K562 (cell line): ENCODE measurements around the gene PYY. TPM values are rescaled to one million over a fixed set of nuclear protein-coding genes. Genes with fewer than 3 reads are reported as not detected.

Experiments
- ATAC-seq: fragments of 200-7000 bp; cut with Tn5 transposase; 3 replicates; pipeline ENCODE4 v1.9.1; 2020; ENCODE audit warnings: moderate library complexity
- BruUV-seq: library from RNA; stranded (reverse); fragments of 400-500 nt; replicated peaks from 2 replicates; lab custom pipeline; 2021; lab: Mats Ljungman, UMichigan
- CTCF ChIA-PET: fragments of 300-600 bp; formaldehyde crosslinking; extraction: SDS; loops from one replicate; lab custom pipeline; 2021; ENCODE audit warnings: low intra/inter-chr PET ratio; lab: Yijun Ruan, JAX
- POLR2A ChIA-PET: fragments of 300-600, 350-650 bp; sonication (Branson Sonifier 250); formaldehyde crosslinking; extraction: SDS; loops from one replicate; lab custom pipeline; 2021; ENCODE audit warnings: antibody characterized with exemption, inconsistent platforms; lab: Yijun Ruan, JAX
- DNase-seq, 4 experiments: peaks; one replicate each; pipeline versions ENCODE4 v3.0.0 to v3.0.0-alpha.2; 2011 to 2018; ENCODE audit warnings: low spot score in 3 of 4, mixed read lengths in 3 of 4; ENCODE audit errors: extremely low read depth in 1 of 4
- FAIRE-seq: peaks from 2 replicates; lab custom pipeline; 2011; peaks lifted over from hg19 to GRCh38; lab: Jason Lieb, UNC
- H2AFZ ChIP-seq: 2 replicates; pipeline ENCODE4 v1.6.0; 2011; ENCODE audit warnings: low read depth, low read length, control low read depth, inconsistent platforms
- H3K27ac ChIP-seq: fragments of 200-600 bp; 3 replicates; pipeline ENCODE4 v1.8.0; 2011; ENCODE audit warnings: low read depth, mild to moderate bottlenecking, control low read depth, inconsistent platforms, low read length, moderate library complexity, mixed read lengths; ENCODE audit errors: extremely low read depth
- H3K27me3 ChIP-seq, 2 experiments: fragments of 300-600 bp in 1 of 2; 2 replicates in 1 of 2; 3 replicates in 1 of 2; pipeline versions ENCODE4 v1.6.0 to v1.8.0; 2011; ENCODE audit warnings: inconsistent platforms in 2 of 2, low read length in 2 of 2, mild to moderate bottlenecking in 1 of 2, mixed read lengths in 1 of 2, moderate library complexity in 1 of 2; ENCODE audit not compliant: control insufficient read depth in 2 of 2, insufficient read depth in 2 of 2
- H3K36me3 ChIP-seq: fragments of 300-600 bp; 3 replicates; pipeline ENCODE4 v1.8.0; 2011; ENCODE audit warnings: mild to moderate bottlenecking, low read length, inconsistent platforms; ENCODE audit not compliant: control insufficient read depth, insufficient read depth
- H3K4me1 ChIP-seq, 2 experiments: fragments of 200-600 bp in 1 of 2; replicated peaks in 1 of 2; 2 replicates in 1 of 2; 3 replicates in 1 of 2; pipeline versions ENCODE4 v1.5.1 to v1.8.0; 2011; ENCODE audit warnings: inconsistent platforms in 2 of 2, low read length in 2 of 2, mild to moderate bottlenecking in 1 of 2, mixed read lengths in 1 of 2, moderate library complexity in 1 of 2; ENCODE audit not compliant: control insufficient read depth in 2 of 2, insufficient read depth in 2 of 2
- H3K4me2 ChIP-seq: 2 replicates; pipeline ENCODE4 v1.6.1; 2011; ENCODE audit warnings: low read length, control low read depth, inconsistent platforms, mixed read lengths; ENCODE audit not compliant: insufficient read depth
- H3K4me3 ChIP-seq: fragments of 200-600 bp; sonication (generic), shearing (Covaris generic); 2 replicates; pipeline ENCODE4 v1.5.1; 2016; ENCODE audit warnings: control low read depth, inconsistent platforms
- H3K79me2 ChIP-seq: fragments of 200-600 bp; 3 replicates; pipeline ENCODE4 v1.8.0; 2011; ENCODE audit warnings: low read length, inconsistent platforms; ENCODE audit not compliant: control insufficient read depth, insufficient read depth
- H3K9ac ChIP-seq, 2 experiments: 2 replicates each; pipeline versions ENCODE4 v1.6.0 to v1.6.1; 2011; ENCODE audit warnings: low read depth in 2 of 2, low read length in 2 of 2, control low read depth in 1 of 2, inconsistent platforms in 1 of 2, mild to moderate bottlenecking in 1 of 2, mixed read lengths in 1 of 2; ENCODE audit not compliant: insufficient read depth in 1 of 2
- H3K9me1 ChIP-seq: one replicate; pipeline ENCODE4 v1.6.0; 2011; ENCODE audit warnings: inconsistent platforms, mild to moderate bottlenecking, low read length, moderate library complexity; ENCODE audit not compliant: control insufficient read depth, insufficient read depth
- H3K9me3 ChIP-seq: replicated peaks from 2 replicates; pipeline ENCODE4 v1.5.1; 2011; ENCODE audit warnings: low read depth, low read length, inconsistent platforms; ENCODE audit not compliant: control insufficient read depth, insufficient read depth
- H4K20me1 ChIP-seq: replicated peaks from 2 replicates; pipeline ENCODE4 v1.6.1; 2011; ENCODE audit warnings: low read length, inconsistent platforms, mixed read lengths; ENCODE audit not compliant: control insufficient read depth, insufficient read depth
- MAZ ChIP-seq, 2 experiments: fragments of 450-650 bp in 1 of 2; sonication (generic) in 1 of 2; formaldehyde crosslinking; IDR thresholded peaks in 1 of 2; conservative IDR thresholded peaks in 1 of 2; 2 replicates each; pipeline versions ENCODE4 v1.4.0 to v1.5.0; 2020; ENCODE audit warnings: mild to moderate bottlenecking in 1 of 2, missing genetic modification reagents in 1 of 2
- RFX1 ChIP-seq: fragments of 450-650 bp; IDR thresholded peaks from 2 replicates; pipeline ENCODE4 v1.6.1; 2016; ENCODE audit warnings: mild to moderate bottlenecking, moderate library complexity
- ZFP30 ChIP-seq: fragments of 250-450 bp; sonication (Bioruptor Pico); IDR thresholded peaks from 2 replicates; pipeline ENCODE4 v1.8.0; 2022; ENCODE audit warnings: moderate library complexity, mild to moderate bottlenecking, inconsistent platforms, borderline replicate concordance
- WGBS: fragments of 100-300 bp; shearing (Covaris generic); methylation state at CpG from one replicate; pipeline ENCODE4 v1.1.6; 2016; ENCODE audit warnings: low coverage, mixed read lengths; ENCODE audit not compliant: insufficient coverage; ENCODE audit errors: missing lambda C conversion rate; 5-methylcytosine and 5-hydroxymethylcytosine counted together
- in situ Hi-C: fragments of 300-500 bp; cut with MboI; formaldehyde crosslinking; loops from 4 replicates; pipeline ENCODE4 v1.15.0; 2018; ENCODE audit warnings: inconsistent platforms, mixed read lengths
- intact Hi-C: fragments of 100-400 bp; cut with micrococcal nuclease; formaldehyde crosslinking; loops from 2 replicates; pipeline ENCODE4 v1.14.2; 2022
- polyA plus RNA-seq, 8 experiments: library from polyadenylated mRNA; depleted of rRNA in 4 of 8; stranded (reverse) in 5 of 8; unstranded in 3 of 8; fragments of >200 nt; fragmentation: Nextera tagmentation in 2 of 8; fragmentation: Illumina TruSeq in 1 of 8; extraction: Ambion mirVana in 2 of 8; extraction: Trizol in 1 of 8; gene quantifications; 2 replicates each; pipeline versions ENCODE4 v1.2.1 to v1.2.3, GENCODE V29; 2011 to 2014; ENCODE audit warnings: inconsistent platforms in 1 of 8, missing spikeins in 1 of 8
- total RNA-seq, 7 experiments: library from RNA; depleted of rRNA in 6 of 7; stranded (reverse); fragments of >200 nt in 6 of 7; fragmentation: Illumina TruSeq in 2 of 7; extraction: Trizol in 2 of 7; gene quantifications; 2 replicates each; pipeline versions ENCODE4 v1.2.1 to v1.2.3, GENCODE V29; 2011 to 2021; ENCODE audit warnings: low replicate concordance in 1 of 7

PYY gene
- total and polyA plus RNA-seq, 9 of the 15 experiments (the other 6 are each of a cell fraction or from before 2014, with no cell fraction given): not detected

GRCh38 chr17:43905400-43905984, 48.2 kb downstream of the PYY start:
- Histone ChIP-seq H3K4me2 (no peak overlapping the region), H3K79me2 (no peaks in the 10 kb centered on the region), H3K27ac (no peak overlapping the region), H3K27me3 (peaks cover 27 to 49% of the 10 kb centered on the region in 2 experiments), H2AFZ (no peak overlapping the region), H3K9me1 (peaks cover 4% of the 10 kb centered on the region), H3K9ac (no peak overlapping the region), H3K36me3 (no peaks in the 10 kb centered on the region), H3K9me3 (no peaks in the 10 kb centered on the region), H3K4me3 (no peak overlapping the region), H3K4me1 (peaks cover 4 to 29% of the 10 kb centered on the region in 2 experiments; a peak in 4 of 5 replicates), H4K20me1 (peaks cover 9% of the 10 kb centered on the region; the same call in 1 of the 2 replicates)
- ChIA-PET POLR2A (no interaction called here), CTCF (interaction anchor here (0.7 kb wide), 1 partner anchor 237 kb away, joined by 4 read pairs; no protein-coding TSS in a partner anchor)
- FAIRE-seq (no peak), DNase-seq (no peak), ATAC-seq (no peak)
- TF ChIP-seq RFX1 (peak; percentile 76), ZFP30 (CRISPR knock-in tag) (no peak), MAZ (CRISPR knock-in tag; conservative IDR thresholded peaks at IDR 0.05 in 1 of 2, IDR thresholded peaks at IDR 0.05 in 1 of 2) (no peak)
- in situ Hi-C loops: no loop called here
- intact Hi-C loops: no loop called here
- no TSS peak for BruUV-seq
- 0% methylated on average over 3 of the region's 3 CpGs for WGBS

Other genes with a start within 250 kb of the PYY start
Only the 7 nearest of the 16 such genes appear.
- gene CD300LG, start 106.8 kb downstream of the PYY start, total RNA-seq (2014; rRNA removed): not detected in 2 replicates
- not detected in 2 replicates for gene CD300LG, start 106.8 kb downstream of the PYY start, total RNA-seq (2014; rRNA removed; fragmentation: Illumina TruSeq; extraction: Trizol)
- not detected in 2 replicates for gene CD300LG, start 106.8 kb downstream of the PYY start, total RNA-seq (2015; rRNA removed; fragmentation: Illumina TruSeq; extraction: Trizol)
- gene CD300LG, start 106.8 kb downstream of the PYY start, total RNA-seq (2021): not detected in 2 replicates
- gene CD300LG, start 106.8 kb downstream of the PYY start, polyA plus RNA-seq (2011; rRNA removed): not detected in 2 replicates
- not detected in 2 replicates for gene CD300LG, start 106.8 kb downstream of the PYY start, polyA plus RNA-seq (2014; fragmentation: Illumina TruSeq; extraction: Trizol)
- not detected for gene CD300LG, start 106.8 kb downstream of the PYY start, polyA plus RNA-seq (2014; fragmentation: Nextera tagmentation; extraction: Ambion mirVana)
- gene CD300LG, start 106.8 kb downstream of the PYY start, polyA plus RNA-seq (2014; rRNA removed): not detected in 2 replicates
- 0.14 and 0.41 TPM in 2 replicates for gene MPP2, start 46.4 kb downstream of the PYY start, total RNA-seq (2014; rRNA removed)
- gene MPP2, start 46.4 kb downstream of the PYY start, total RNA-seq (2014; rRNA removed; fragmentation: Illumina TruSeq; extraction: Trizol): 0.35 and 0.44 TPM in 2 replicates
- gene MPP2, start 46.4 kb downstream of the PYY start, total RNA-seq (2015; rRNA removed; fragmentation: Illumina TruSeq; extraction: Trizol): 0.26 and 0.33 TPM in 2 replicates
- 0.45 and 0.53 TPM in 2 replicates for gene MPP2, start 46.4 kb downstream of the PYY start, total RNA-seq (2021)
- 1.0 and 1.2 TPM in 2 replicates for gene MPP2, start 46.4 kb downstream of the PYY start, polyA plus RNA-seq (2011; rRNA removed)
- gene MPP2, start 46.4 kb downstream of the PYY start, polyA plus RNA-seq (2014; fragmentation: Illumina TruSeq; extraction: Trizol): 0.24 and 0.28 TPM in 2 replicates
- gene MPP2, start 46.4 kb downstream of the PYY start, polyA plus RNA-seq (2014; fragmentation: Nextera tagmentation; extraction: Ambion mirVana): under 1 TPM; 0.04 TPM
- gene MPP2, start 46.4 kb downstream of the PYY start, polyA plus RNA-seq (2014; rRNA removed): 0.12 and 0.39 TPM in 2 replicates
- not detected in 2 replicates for gene PPY, start 11.5 kb downstream of the PYY start, total RNA-seq (2014; rRNA removed)
- gene PPY, start 11.5 kb downstream of the PYY start, total RNA-seq (2014; rRNA removed; fragmentation: Illumina TruSeq; extraction: Trizol): not detected in 2 replicates
- not detected in 2 replicates for gene PPY, start 11.5 kb downstream of the PYY start, total RNA-seq (2015; rRNA removed; fragmentation: Illumina TruSeq; extraction: Trizol)
- not detected in 2 replicates for gene PPY, start 11.5 kb downstream of the PYY start, total RNA-seq (2021)
- gene PPY, start 11.5 kb downstream of the PYY start, polyA plus RNA-seq (2011; rRNA removed): not detected in 2 replicates
- gene PPY, start 11.5 kb downstream of the PYY start, polyA plus RNA-seq (2014; fragmentation: Illumina TruSeq; extraction: Trizol): not detected in 2 replicates
- gene PPY, start 11.5 kb downstream of the PYY start, polyA plus RNA-seq (2014; fragmentation: Nextera tagmentation; extraction: Ambion mirVana): not detected
- 1.9 TPM in 1 of 2 replicates, not detected in the other for gene PPY, start 11.5 kb downstream of the PYY start, polyA plus RNA-seq (2014; rRNA removed)
- gene NAGS, start 50.7 kb upstream of the PYY start, total RNA-seq (2014; rRNA removed): not detected in 2 replicates
- not detected in 2 replicates for gene NAGS, start 50.7 kb upstream of the PYY start, total RNA-seq (2014; rRNA removed; fragmentation: Illumina TruSeq; extraction: Trizol)
- gene NAGS, start 50.7 kb upstream of the PYY start, total RNA-seq (2015; rRNA removed; fragmentation: Illumina TruSeq; extraction: Trizol): not detected in 2 replicates
- gene NAGS, start 50.7 kb upstream of the PYY start, total RNA-seq (2021): not detected in 2 replicates
- 0.03 TPM in 1 of 2 replicates, not detected in the other for gene NAGS, start 50.7 kb upstream of the PYY start, polyA plus RNA-seq (2011; rRNA removed)
- 0.10 TPM in 1 of 2 replicates, not detected in the other for gene NAGS, start 50.7 kb upstream of the PYY start, polyA plus RNA-seq (2014; fragmentation: Illumina TruSeq; extraction: Trizol)
- not detected for gene NAGS, start 50.7 kb upstream of the PYY start, polyA plus RNA-seq (2014; fragmentation: Nextera tagmentation; extraction: Ambion mirVana)
- gene NAGS, start 50.7 kb upstream of the PYY start, polyA plus RNA-seq (2014; rRNA removed): 0.28 TPM in 1 of 2 replicates, not detected in the other
- 42.8 and 45.1 TPM in 2 replicates for gene TMEM101, start 61.0 kb upstream of the PYY start, total RNA-seq (2014; rRNA removed)
- gene TMEM101, start 61.0 kb upstream of the PYY start, total RNA-seq (2014; rRNA removed; fragmentation: Illumina TruSeq; extraction: Trizol): 17.8 and 22.4 TPM in 2 replicates
- 27.2 and 30.8 TPM in 2 replicates for gene TMEM101, start 61.0 kb upstream of the PYY start, total RNA-seq (2015; rRNA removed; fragmentation: Illumina TruSeq; extraction: Trizol)
- gene TMEM101, start 61.0 kb upstream of the PYY start, total RNA-seq (2021): 35.6 and 37.8 TPM in 2 replicates
- 35.4 and 49.7 TPM in 2 replicates for gene TMEM101, start 61.0 kb upstream of the PYY start, polyA plus RNA-seq (2011; rRNA removed)
- 21.2 and 31.4 TPM in 2 replicates for gene TMEM101, start 61.0 kb upstream of the PYY start, polyA plus RNA-seq (2014; fragmentation: Illumina TruSeq; extraction: Trizol)
- gene TMEM101, start 61.0 kb upstream of the PYY start, polyA plus RNA-seq (2014; fragmentation: Nextera tagmentation; extraction: Ambion mirVana): 100 to 1,000 TPM in 1 of 2 experiments, 10 to 100 TPM in 1; 79.4 to 110 TPM
- gene TMEM101, start 61.0 kb upstream of the PYY start, polyA plus RNA-seq (2014; rRNA removed): 50.9 and 55.7 TPM in 2 replicates
- 53.0 and 71.1 TPM in 2 replicates for gene LSM12, start 112.7 kb upstream of the PYY start, total RNA-seq (2014; rRNA removed)
- 78.4 and 82.8 TPM in 2 replicates for gene LSM12, start 112.7 kb upstream of the PYY start, total RNA-seq (2014; rRNA removed; fragmentation: Illumina TruSeq; extraction: Trizol)
- 95.0 and 102 TPM in 2 replicates for gene LSM12, start 112.7 kb upstream of the PYY start, total RNA-seq (2015; rRNA removed; fragmentation: Illumina TruSeq; extraction: Trizol)
- gene LSM12, start 112.7 kb upstream of the PYY start, total RNA-seq (2021): 104 and 108 TPM in 2 replicates
- gene LSM12, start 112.7 kb upstream of the PYY start, polyA plus RNA-seq (2011; rRNA removed): 66.3 and 82.2 TPM in 2 replicates
- gene LSM12, start 112.7 kb upstream of the PYY start, polyA plus RNA-seq (2014; fragmentation: Illumina TruSeq; extraction: Trizol): 98.5 and 124 TPM in 2 replicates
- gene LSM12, start 112.7 kb upstream of the PYY start, polyA plus RNA-seq (2014; fragmentation: Nextera tagmentation; extraction: Ambion mirVana): 100 to 1,000 TPM in 1 of 2 experiments, 10 to 100 TPM in 1; 89.3 to 258 TPM
- gene LSM12, start 112.7 kb upstream of the PYY start, polyA plus RNA-seq (2014; rRNA removed): 70.0 and 80.9 TPM in 2 replicates
- gene G6PC3, start 116.8 kb upstream of the PYY start, total RNA-seq (2014; rRNA removed): 31.1 and 37.6 TPM in 2 replicates
- gene G6PC3, start 116.8 kb upstream of the PYY start, total RNA-seq (2014; rRNA removed; fragmentation: Illumina TruSeq; extraction: Trizol): 11.4 and 11.6 TPM in 2 replicates
- gene G6PC3, start 116.8 kb upstream of the PYY start, total RNA-seq (2015; rRNA removed; fragmentation: Illumina TruSeq; extraction: Trizol): 24.1 and 26.8 TPM in 2 replicates
- gene G6PC3, start 116.8 kb upstream of the PYY start, total RNA-seq (2021): 41.9 and 47.4 TPM in 2 replicates
- gene G6PC3, start 116.8 kb upstream of the PYY start, polyA plus RNA-seq (2011; rRNA removed): 46.6 and 55.1 TPM in 2 replicates
- gene G6PC3, start 116.8 kb upstream of the PYY start, polyA plus RNA-seq (2014; fragmentation: Illumina TruSeq; extraction: Trizol): 49.5 and 60.5 TPM in 2 replicates
- gene G6PC3, start 116.8 kb upstream of the PYY start, polyA plus RNA-seq (2014; fragmentation: Nextera tagmentation; extraction: Ambion mirVana): 10 to 100 TPM; 10.4 to 14.8 TPM
- 56.3 and 57.8 TPM in 2 replicates for gene G6PC3, start 116.8 kb upstream of the PYY start, polyA plus RNA-seq (2014; rRNA removed)